A549 (cell line): ENCODE measurements around the gene IL22RA2. TPM values are rescaled to one million over a fixed set of nuclear protein-coding genes. Genes with fewer than 3 reads are reported as not detected.

Experiments used
- ATAC-seq, 2 experiments: fragments of 200-7000 bp in 1 of 2; fragments of >200 bp in 1 of 2; cut with Nextera tagmentation in 1 of 2; cut with Tn5 transposase in 1 of 2; 3 replicates each; pipeline versions ENCODE4 v1.8.0 to v1.9.1; 2018 to 2020; ENCODE audit warnings: mild to moderate bottlenecking in 1 of 2, moderate library complexity in 1 of 2
- CTCF ChIA-PET: fragments of 300-600 bp; sonication (Branson Sonifier 250); formaldehyde crosslinking; extraction: SDS; loops from one replicate; lab custom pipeline; 2021; ENCODE audit warnings: antibody characterized with exemption, inconsistent platforms; lab: Yijun Ruan, JAX
- POLR2A ChIA-PET: fragments of 350-600 bp; formaldehyde crosslinking; extraction: SDS; loops from one replicate; lab custom pipeline; 2021; ENCODE audit warnings: antibody characterized with exemption, inconsistent platforms; lab: Yijun Ruan, JAX
- DNase-seq, 2 experiments: peaks; one replicate each; pipeline versions ENCODE4 v3.0.0 to v3.0.0-alpha.2; 2011 to 2016; ENCODE audit warnings: low read depth in 1 of 2, low spot score in 1 of 2
- FAIRE-seq: peaks from 2 replicates; lab custom pipeline; 2011; peaks lifted over from hg19 to GRCh38; lab: Jason Lieb, UNC
- H3K27ac ChIP-seq, 2 experiments: fragments of >200 bp; sonication (Bioruptor Twin); formaldehyde crosslinking; 3 replicates each; pipeline ENCODE4 v1.5.1; 2016 to 2017
- H3K4me1 ChIP-seq: fragments of >200 bp; sonication (Bioruptor Twin); formaldehyde crosslinking; 3 replicates; pipeline ENCODE4 v1.6.1; 2016
- H3K4me2 ChIP-seq: fragments of >200 bp; sonication (Bioruptor Twin); formaldehyde crosslinking; 3 replicates; pipeline ENCODE4 v1.6.1; 2016
- H3K4me3 ChIP-seq: fragments of >200 bp; sonication (Bioruptor Twin); formaldehyde crosslinking; 3 replicates; pipeline ENCODE4 v1.5.1; 2016
- H3K9me3 ChIP-seq: fragments of >200 bp; sonication (Bioruptor Twin); formaldehyde crosslinking; 3 replicates; pipeline ENCODE4 v1.6.1; 2016
- CHD2 ChIP-seq: fragments of 150-350 bp; IDR thresholded peaks from 2 replicates; pipeline ENCODE4 v1.6.1; 2014; ENCODE audit warnings: low read length; ENCODE audit not compliant: partially characterized antibody
- EHMT2 ChIP-seq: fragments of 200-600 bp; sonication (generic); IDR thresholded peaks from 2 replicates; pipeline ENCODE4 v1.6.1; 2016; ENCODE audit warnings: antibody characterized with exemption, low read depth, mild to moderate bottlenecking, moderate library complexity
- FOSB ChIP-seq: fragments of 250-450 bp; sonication (Bioruptor Pico); IDR thresholded peaks from 2 replicates; pipeline ENCODE4 v1.5.0; 2020; ENCODE audit warnings: mild to moderate bottlenecking, moderate library complexity
- HDAC2 ChIP-seq: fragments of 200-600 bp; sonication (generic); IDR thresholded peaks from 2 replicates; pipeline ENCODE4 v1.6.1; 2016
- HOXA7 ChIP-seq: fragments of 250-450 bp; sonication (Bioruptor Pico); IDR thresholded peaks from 2 replicates; pipeline ENCODE4 v1.5.0; 2020; ENCODE audit warnings: mild to moderate bottlenecking, moderate library complexity
- HOXB13 ChIP-seq: fragments of 250-450 bp; sonication (Bioruptor Pico); IDR thresholded peaks from 2 replicates; pipeline ENCODE4 v1.5.0; 2020; ENCODE audit warnings: low read depth, mild to moderate bottlenecking, moderate library complexity
- HOXB5 ChIP-seq: fragments of 250-450 bp; sonication (Bioruptor Pico); IDR thresholded peaks from 2 replicates; pipeline ENCODE4 v1.5.0; 2020; ENCODE audit warnings: mild to moderate bottlenecking, moderate library complexity
- MAFK ChIP-seq: fragments of 450-650 bp; IDR thresholded peaks from 2 replicates; pipeline ENCODE4 v1.6.1; 2014; ENCODE audit not compliant: partially characterized antibody
- NR3C1 ChIP-seq: fragments of >200 bp; sonication (Bioruptor Twin); formaldehyde crosslinking; IDR thresholded peaks from 3 replicates; pipeline ENCODE4 v1.6.1; 2017
- PHF8 ChIP-seq: fragments of 200-600 bp; sonication (generic); IDR thresholded peaks from 2 replicates; pipeline ENCODE4 v1.6.1; 2016; ENCODE audit warnings: low read depth, mild to moderate bottlenecking, antibody characterized with exemption, moderate library complexity, borderline replicate concordance
- RAD21 ChIP-seq, 2 experiments: fragments of >200 bp in 1 of 2; sonication (Bioruptor Twin) in 1 of 2; formaldehyde crosslinking in 1 of 2; IDR thresholded peaks in 1 of 2; conservative IDR thresholded peaks in 1 of 2; 2 replicates in 1 of 2; 3 replicates in 1 of 2; pipeline ENCODE4 v1.6.1; 2012 to 2018; ENCODE audit warnings: inconsistent platforms in 1 of 2
- RARB ChIP-seq: fragments of 250-450 bp; sonication (Bioruptor Pico); IDR thresholded peaks from 2 replicates; pipeline ENCODE4 v1.8.0; 2021; ENCODE audit warnings: mild to moderate bottlenecking, moderate library complexity
- REST ChIP-seq: fragments of 200-600 bp; sonication (generic); IDR thresholded peaks from 2 replicates; pipeline ENCODE4 v1.6.1; 2016; ENCODE audit warnings: antibody characterized with exemption, mild to moderate bottlenecking, moderate library complexity
- RFX5 ChIP-seq: fragments of 450-650 bp; IDR thresholded peaks from 2 replicates; pipeline ENCODE4 v1.7.1; 2014; ENCODE audit warnings: antibody characterized with exemption, mild to moderate bottlenecking, moderate library complexity
- RNF2 ChIP-seq: fragments of 200-600 bp; sonication (generic); IDR thresholded peaks from 2 replicates; pipeline ENCODE4 v1.6.1; 2016; ENCODE audit warnings: low read depth, mild to moderate bottlenecking, antibody characterized with exemption, moderate library complexity, borderline replicate concordance
- SREBF2 ChIP-seq: fragments of 450-650 bp; IDR thresholded peaks from 2 replicates; pipeline ENCODE4 v1.6.1; 2014; ENCODE audit warnings: mild to moderate bottlenecking, moderate library complexity
- TFCP2L1 ChIP-seq: fragments of 250-450 bp; sonication (Bioruptor Pico); IDR thresholded peaks from 2 replicates; pipeline ENCODE4 v1.5.0; 2021; ENCODE audit warnings: mild to moderate bottlenecking
- ZFP36 ChIP-seq: fragments of 450-650 bp; IDR thresholded peaks from 2 replicates; pipeline ENCODE4 v1.6.1; 2014; ENCODE audit warnings: borderline replicate concordance; ENCODE audit not compliant: partially characterized antibody
- ZSCAN20 ChIP-seq: fragments of 250-450 bp; sonication (Bioruptor Pico); IDR thresholded peaks from 2 replicates; pipeline ENCODE4 v1.8.0; 2022; ENCODE audit warnings: mild to moderate bottlenecking, moderate library complexity
- WGBS: methylation state at CpG from one replicate; pipeline ENCODE4 v1.1.6; 2017; ENCODE audit errors: missing lambda C conversion rate; 5-methylcytosine and 5-hydroxymethylcytosine counted together
- polyA plus RNA-seq, 4 experiments: library from polyadenylated mRNA; depleted of rRNA in 3 of 4; stranded (reverse); fragments of >200 nt; fragmentation: RNase III in 1 of 4; extraction: RNeasy Plus Mini Kit Qiagen cat#74134 plus additional on column Dnase treatment in 1 of 4; gene quantifications; 2 replicates in 3 of 4; 3 replicates in 1 of 4; pipeline ENCODE4 v1.2.3, GENCODE V29; 2011 to 2017
- TF ChIP-seq, protein P1 (sequence below): fragments of 150-350 bp; IDR thresholded peaks from 2 replicates; pipeline ENCODE4 v1.6.1; 2014; ENCODE audit warnings: low read depth, mild to moderate bottlenecking, low read length
- TF ChIP-seq, protein P2 (sequence below): fragments of >200 bp; sonication (Bioruptor Twin); formaldehyde crosslinking; IDR thresholded peaks from 2 replicates; pipeline ENCODE4 v1.6.1; 2016

IL22RA2 gene
- polyA plus RNA-seq, 2 of the 4 experiments (the other 2 are of a cell fraction) = not detected

GRCh38 chr6:137190583-137191094 lies 17.2 kb upstream of the IL22RA2 start:
- FAIRE-seq (no peak), ATAC-seq (no peak), DNase-seq (no peak)
- ChIA-PET POLR2A (no interaction called here), CTCF (interaction anchor here (1.2 kb wide), 1 partner anchor 124 kb away, joined by 3 read pairs; no protein-coding TSS in a partner anchor)
- peaks cover 15% of the 10 kb centered on the region for H3K9me3 ChIP-seq
- no peak overlapping the region for H3K4me2 ChIP-seq
- H3K4me3 ChIP-seq = no peak overlapping the region
- H3K4me1 ChIP-seq = no peaks in the 10 kb centered on the region
- no peak overlapping the region for H3K27ac ChIP-seq
- 49% methylated on average over 5 of the region's 5 CpGs for WGBS
- TF ChIP-seq, protein P1, sequence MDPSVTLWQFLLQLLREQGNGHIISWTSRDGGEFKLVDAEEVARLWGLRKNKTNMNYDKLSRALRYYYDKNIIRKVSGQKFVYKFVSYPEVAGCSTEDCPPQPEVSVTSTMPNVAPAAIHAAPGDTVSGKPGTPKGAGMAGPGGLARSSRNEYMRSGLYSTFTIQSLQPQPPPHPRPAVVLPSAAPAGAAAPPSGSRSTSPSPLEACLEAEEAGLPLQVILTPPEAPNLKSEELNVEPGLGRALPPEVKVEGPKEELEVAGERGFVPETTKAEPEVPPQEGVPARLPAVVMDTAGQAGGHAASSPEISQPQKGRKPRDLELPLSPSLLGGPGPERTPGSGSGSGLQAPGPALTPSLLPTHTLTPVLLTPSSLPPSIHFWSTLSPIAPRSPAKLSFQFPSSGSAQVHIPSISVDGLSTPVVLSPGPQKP = no peak
- no peak for TF ChIP-seq HOXA7 (CRISPR knock-in tag)
- no peak for TF ChIP-seq RFX5
- TF ChIP-seq TFCP2L1 = no peak
- no peak for TF ChIP-seq HOXB5 (CRISPR knock-in tag)
- TF ChIP-seq NR3C1 = no peak
- no peak for TF ChIP-seq RNF2
- TF ChIP-seq RARB (CRISPR knock-in tag) = no peak
- TF ChIP-seq SREBF2 = no peak
- no peak for TF ChIP-seq HDAC2
- TF ChIP-seq REST = no peak
- no peak for TF ChIP-seq FOSB (CRISPR knock-in tag)
- no peak for TF ChIP-seq CHD2
- no peak for TF ChIP-seq ZFP36
- TF ChIP-seq MAFK = no peak
- TF ChIP-seq, protein P2, sequence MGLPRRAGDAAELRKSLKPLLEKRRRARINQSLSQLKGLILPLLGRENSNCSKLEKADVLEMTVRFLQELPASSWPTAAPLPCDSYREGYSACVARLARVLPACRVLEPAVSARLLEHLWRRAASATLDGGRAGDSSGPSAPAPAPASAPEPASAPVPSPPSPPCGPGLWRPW = no peak

DNA sequence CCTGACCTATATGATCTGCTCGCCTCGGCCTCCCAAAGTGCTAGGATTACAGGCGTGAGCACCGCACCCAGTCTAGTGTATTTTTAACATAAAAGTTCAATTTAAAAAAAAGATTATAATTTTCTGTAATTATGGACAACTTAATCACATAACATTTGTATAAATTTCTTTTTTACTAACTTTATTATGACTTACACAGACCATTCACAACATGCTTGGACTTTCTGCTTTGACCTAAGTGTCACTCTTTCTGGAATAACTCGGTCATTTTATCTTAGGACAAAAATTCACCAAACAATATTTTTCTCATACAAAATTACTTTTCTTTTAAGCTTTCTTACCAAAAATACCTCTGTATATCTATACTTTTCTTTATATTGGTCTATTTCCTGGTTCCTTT lies 15.4 kb upstream of the IL22RA2 start:
- ChIA-PET POLR2A (no interaction called here), CTCF (no interaction called here)
- Histone ChIP-seq H3K27ac (no peak overlapping the region), H3K9me3 (peaks cover 19% of the 10 kb centered on the region), H3K4me1 (no peaks in the 10 kb centered on the region), H3K4me2 (no peak overlapping the region), H3K4me3 (no peak overlapping the region)
- WGBS = 33% methylated on average over 5 of the region's 5 CpGs
- DNase-seq (peak in 1 of 2 experiments; percentile 38), FAIRE-seq (no peak), ATAC-seq (no peak)
- TF ChIP-seq HOXA7 (CRISPR knock-in tag) (no peak), EHMT2 (no peak), REST (no peak), PHF8 (no peak), ZSCAN20 (CRISPR knock-in tag) (no peak), HOXB13 (CRISPR knock-in tag) (no peak), ZFP36 (peak; percentile 91), RAD21 (conservative IDR thresholded peaks at IDR 0.05 in 1 of 2, IDR thresholded peaks at IDR 0.05 in 1 of 2) (no peak)
